AG10803 (cell line): ENCODE measurements around the gene CSNK1G2.

ENCODE experiments used
- DNase-seq: peaks from one replicate; pipeline ENCODE4 v3.0.0; 2010; ENCODE audit warnings: low read depth
- H3K4me3 ChIP-seq: 2 replicates; pipeline ENCODE4 v1.5.1; 2011; ENCODE audit warnings: mild to moderate bottlenecking, low read length, control low read depth
- CTCF ChIP-seq: conservative IDR thresholded peaks from 2 replicates; pipeline ENCODE4 v1.5.1; 2011; ENCODE audit warnings: mild to moderate bottlenecking, low read length, control low read depth, inconsistent platforms

Gene CSNK1G2

GRCh38 chr19:1997353-1998233 lies 56.6 kb downstream of the CSNK1G2 start:
- no peak for DNase-seq
- TF ChIP-seq CTCF = no peak
- H3K4me3 ChIP-seq = no peak overlapping the region

- no peak overlapping the region for H3K4me3 ChIP-seq
- TF ChIP-seq CTCF = no peak
- DNase-seq = no peak
These were observed 58.0 kb downstream of the CSNK1G2 start for GRCh38 chr19:1998712-1999708.

- TF ChIP-seq CTCF = no peak
- no peak overlapping the region for H3K4me3 ChIP-seq
- DNase-seq = no peak
These were observed 59.0 kb downstream of the CSNK1G2 start for GRCh38 chr19:1999856-2000515.

GRCh38 chr19:2003874-2004273 lies 62.9 kb downstream of the CSNK1G2 start:
- H3K4me3 ChIP-seq = no peak overlapping the region
- DNase-seq = no peak
- no peak for TF ChIP-seq CTCF

GRCh38 chr19:2010135-2010668 lies 69.2 kb downstream of the CSNK1G2 start:
- no peak for TF ChIP-seq CTCF
- DNase-seq = no peak
- no peak overlapping the region for H3K4me3 ChIP-seq

GRCh38 chr19:2011169-2011568 lies 70.2 kb downstream of the CSNK1G2 start:
- no peak for TF ChIP-seq CTCF

More at GRCh38 chr19:2011169-2011568, 70.2 kb downstream of the CSNK1G2 start:
- DNase-seq = no peak
- H3K4me3 ChIP-seq = no peak overlapping the region
